Islet of Langerhans (tissue), 1 donor: ENCODE results near the gene CDK9.
"Not testable (repeated sequence)": the region's sequence is repeated elsewhere in the genome, so short reads cannot be mapped to it uniquely, and the experiment has no call there.

ENCODE experiments used
- FAIRE-seq: peaks from one replicate; lab custom pipeline; 2011; peaks lifted over from hg19 to GRCh38; lab: Jason Lieb, UNC

Gene CDK9

DNA sequence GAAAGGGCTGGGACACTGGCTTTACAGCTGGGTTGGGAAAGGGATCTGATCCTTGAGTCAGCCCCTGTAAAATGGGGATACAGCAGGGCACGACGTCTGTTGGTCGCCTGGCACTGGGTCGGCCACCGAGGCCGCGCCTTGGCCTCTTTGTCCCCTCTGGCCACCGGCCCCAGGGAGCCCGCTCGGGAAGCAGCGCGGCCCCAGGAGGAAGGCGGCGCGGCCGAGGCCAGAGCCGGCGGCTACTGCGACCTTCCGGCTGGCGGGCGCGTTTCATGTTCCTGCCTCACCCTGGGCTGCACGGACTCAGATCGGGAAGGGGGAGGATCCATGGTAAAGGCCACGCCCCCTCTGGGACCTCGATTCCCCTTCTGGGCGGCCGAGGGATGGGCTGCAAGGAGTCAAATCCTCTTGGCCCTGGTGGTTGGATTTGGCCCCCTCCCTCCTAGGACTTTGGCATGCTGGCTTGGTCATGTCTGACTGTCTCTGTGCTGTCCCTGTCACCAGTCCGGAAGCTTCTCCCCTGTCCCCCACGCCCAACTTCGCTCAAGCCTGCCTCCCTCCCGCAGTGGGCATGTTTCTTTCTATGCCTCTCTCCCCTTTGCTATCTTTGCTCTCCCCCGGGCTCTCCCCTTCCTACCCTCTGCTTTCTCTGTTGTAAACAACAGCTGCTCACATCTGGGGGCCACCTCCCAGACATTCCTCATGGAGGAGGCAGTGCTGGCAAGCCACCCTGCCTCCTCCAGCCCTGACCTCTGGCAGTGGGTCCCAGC, 42.6 kb downstream of the CDK9 start:
- FAIRE-seq: no peak

GRCh38 chr9:127829205-127829906, 43.5 kb downstream of the CDK9 start:
- FAIRE-seq: no peak

DNA sequence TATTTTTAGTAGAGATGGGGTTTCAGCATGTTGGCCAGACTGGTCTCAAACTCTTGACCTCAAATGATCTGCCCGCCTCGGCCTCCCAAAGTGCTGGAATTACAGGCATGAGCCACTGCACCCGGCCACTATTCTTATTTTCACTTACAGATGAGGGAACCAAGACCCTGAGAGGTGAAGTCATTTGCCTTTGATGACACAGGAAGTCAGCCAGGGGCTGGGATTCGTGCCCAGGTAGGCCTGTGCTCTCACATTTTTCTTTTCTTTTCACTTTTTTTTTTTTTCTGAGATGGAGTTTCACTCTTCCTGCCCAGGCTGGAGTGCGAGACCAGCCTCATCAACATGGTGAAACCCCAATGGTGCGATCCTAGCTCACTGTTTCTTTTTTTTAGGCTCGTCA, 46.4 kb downstream of the CDK9 start:
- no peak for FAIRE-seq

DNA sequence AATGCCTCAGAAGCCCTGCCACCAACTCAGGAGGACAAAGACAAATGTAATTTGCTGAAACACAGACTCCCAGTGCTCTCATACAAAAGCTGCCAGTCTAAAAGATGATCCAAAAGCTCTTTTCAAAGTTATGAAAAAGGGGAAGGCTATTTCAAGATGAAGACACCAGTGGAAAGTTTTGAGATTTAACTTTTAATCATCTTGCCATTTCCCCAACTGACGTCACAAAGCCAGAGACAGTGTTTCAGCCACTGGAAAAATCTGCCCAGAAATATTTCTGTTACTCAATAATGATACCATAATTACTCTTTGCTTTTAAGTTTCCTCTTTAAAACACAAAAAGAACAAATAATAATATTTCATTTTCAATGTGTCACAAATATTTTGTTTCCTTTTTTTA, 47.7 kb downstream of the CDK9 start:
- no peak for FAIRE-seq

- FAIRE-seq: no peak
Observed at GRCh38 chr9:127835991-127836516, 50.2 kb downstream of the CDK9 start.

DNA sequence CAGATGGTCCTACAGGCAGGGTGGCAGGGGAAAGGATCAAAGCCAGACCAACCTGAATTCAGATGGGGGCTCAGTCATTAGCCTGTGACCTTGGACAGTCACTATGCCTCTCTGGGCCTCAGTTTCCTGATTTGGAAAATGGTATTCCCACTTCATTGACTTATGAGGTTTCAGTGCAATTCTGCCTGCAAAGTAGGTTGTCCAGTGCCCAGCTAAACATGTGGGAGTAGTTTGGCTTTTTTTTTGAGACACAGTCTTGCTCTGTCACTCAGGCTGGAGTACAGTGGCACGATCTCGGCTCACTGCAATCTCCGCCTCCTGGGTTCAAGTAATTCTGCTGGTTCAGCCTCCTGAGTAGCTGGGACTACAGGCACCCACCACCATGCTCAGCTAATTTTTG, 50.7 kb downstream of the CDK9 start:
- not testable (repeated sequence) for FAIRE-seq

- no peak for FAIRE-seq
Observed at GRCh38 chr9:127837346-127837745, 51.5 kb downstream of the CDK9 start.

- FAIRE-seq: no peak
Observed at GRCh38 chr9:127838375-127839078, 52.7 kb downstream of the CDK9 start.
